NT2/D1 (cell line): ENCODE measurements around the gene OPN5.

ENCODE experiments used
- DNase-seq: peaks from one replicate; pipeline ENCODE4 v3.0.0-alpha.2; 2011; ENCODE audit warnings: low read depth, low spot score
- H3K27me3 ChIP-seq: 2 replicates; pipeline ENCODE4 v1.6.0; 2011; ENCODE audit warnings: mild to moderate bottlenecking; ENCODE audit not compliant: insufficient read length, insufficient read depth
- H3K36me3 ChIP-seq: 2 replicates; pipeline ENCODE4 v1.6.1; 2011; ENCODE audit warnings: mild to moderate bottlenecking, low read length, mixed read lengths; ENCODE audit not compliant: insufficient read depth, insufficient read length
- H3K4me1 ChIP-seq: 2 replicates; pipeline ENCODE4 v1.5.1; 2011; ENCODE audit not compliant: insufficient read depth, insufficient read length
- H3K4me3 ChIP-seq: 2 replicates; pipeline ENCODE4 v1.5.1; 2011; ENCODE audit warnings: low read depth; ENCODE audit not compliant: insufficient read length
- H3K9ac ChIP-seq: 2 replicates; pipeline ENCODE4 v1.6.0; 2011; ENCODE audit warnings: low read depth; ENCODE audit not compliant: insufficient read length
- H3K9me3 ChIP-seq: 2 replicates; pipeline ENCODE4 v1.5.1; 2011; ENCODE audit warnings: mild to moderate bottlenecking, low read length; ENCODE audit not compliant: insufficient read depth
- SUZ12 ChIP-seq: IDR thresholded peaks from 2 replicates; pipeline ENCODE4 v1.6.1; 2011; ENCODE audit not compliant: insufficient read length, insufficient read depth; ENCODE audit errors: extremely low read depth
- YY1 ChIP-seq: IDR thresholded peaks from 2 replicates; pipeline ENCODE4 v1.6.1; 2011; ENCODE audit not compliant: insufficient read length, insufficient read depth
- ZNF274 ChIP-seq: IDR thresholded peaks from 2 replicates; pipeline ENCODE4 v1.6.1; 2011; ENCODE audit warnings: mild to moderate bottlenecking, low read depth, low read length

The OPN5 gene

GRCh38 chr6:47781732-47782131 is at the start of gene OPN5:
Gene OPN5, plus strand, starts transcription at chr6:47782032. Its CDS starts 35 bp downstream, at chr6:47782067.
- no peak for DNase-seq
- TF ChIP-seq SUZ12 (no peak), YY1 (no peak), ZNF274 (no peak)
- no peaks in the 10 kb centered on the region for H3K4me1 ChIP-seq

GRCh38 chr6:47733879-47734558 is 47.8 kb upstream of the OPN5 start:
- Histone ChIP-seq H3K9ac (no peak overlapping the region), H3K4me1 (no peaks in the 10 kb centered on the region), H3K9me3 (no peaks in the 10 kb centered on the region), H3K27me3 (no peaks in the 10 kb centered on the region), H3K4me3 (no peak overlapping the region), H3K36me3 (no peaks in the 10 kb centered on the region)
- no peak for DNase-seq
- TF ChIP-seq YY1 (no peak), ZNF274 (no peak), SUZ12 (no peak)

More at GRCh38 chr6:47781732-47782131, at the start of gene OPN5:
- Histone ChIP-seq H3K36me3 (no peaks in the 10 kb centered on the region), H3K9ac (no peak within 1 kb of the TSS), H3K9me3 (no peaks in the 10 kb centered on the region), H3K4me3 (no peak within 1 kb of the TSS), H3K27me3 (peaks cover 5% of the 10 kb centered on the region)

- peak; percentile 49 for DNase-seq
- Histone ChIP-seq H3K4me1 (no peaks in the 10 kb centered on the region), H3K36me3 (no peaks in the 10 kb centered on the region), H3K9ac (no peak overlapping the region), H3K9me3 (no peaks in the 10 kb centered on the region), H3K27me3 (no peaks in the 10 kb centered on the region), H3K4me3 (no peak overlapping the region)
- TF ChIP-seq ZNF274 (no peak), SUZ12 (no peak), YY1 (no peak)
Observed at GRCh38 chr6:47734831-47735481, 46.9 kb upstream of the OPN5 start.

- Histone ChIP-seq H3K9ac (no peak overlapping the region), H3K36me3 (no peaks in the 10 kb centered on the region)
Observed at GRCh38 chr6:47736083-47736700, 45.6 kb upstream of the OPN5 start.

GRCh38 chr6:47737406-47737805 is 44.4 kb upstream of the OPN5 start:
- H3K9me3 ChIP-seq, result no peaks in the 10 kb centered on the region
- H3K4me1 ChIP-seq, result no peaks in the 10 kb centered on the region
- no peaks in the 10 kb centered on the region for H3K36me3 ChIP-seq
- TF ChIP-seq SUZ12, result no peak
- no peak for TF ChIP-seq ZNF274
- TF ChIP-seq YY1, result no peak
- H3K4me3 ChIP-seq, result no peak overlapping the region
- H3K9ac ChIP-seq, result no peak overlapping the region
- H3K27me3 ChIP-seq, result no peaks in the 10 kb centered on the region
- no peak for DNase-seq

More at GRCh38 chr6:47736083-47736700, 45.6 kb upstream of the OPN5 start:
- Histone ChIP-seq H3K4me3 (no peak overlapping the region), H3K9me3 (no peaks in the 10 kb centered on the region), H3K4me1 (no peaks in the 10 kb centered on the region), H3K27me3 (no peaks in the 10 kb centered on the region)
- no peak for DNase-seq
- no peak for TF ChIP-seq YY1
- TF ChIP-seq ZNF274, result no peak

DNA sequence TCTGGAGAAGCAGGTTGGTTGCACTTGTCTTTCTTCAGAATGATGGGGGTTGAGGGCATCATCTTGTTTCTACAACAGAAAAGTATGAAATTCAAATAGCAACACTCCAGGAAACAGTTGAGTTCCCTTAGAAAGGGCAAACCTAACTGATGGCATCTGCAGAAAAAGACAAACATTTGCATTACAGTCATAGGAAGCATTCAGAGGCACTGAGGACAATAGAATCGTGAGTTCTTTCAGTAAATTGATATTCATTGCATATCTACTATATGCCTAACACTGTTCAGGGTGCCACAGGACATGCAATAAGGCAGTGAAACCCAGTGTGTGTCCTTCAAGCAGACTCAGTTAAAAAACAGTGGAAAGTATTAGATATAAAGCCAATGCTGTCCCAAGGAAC is 41.1 kb upstream of the OPN5 start:
- H3K9ac ChIP-seq, result no peak overlapping the region
- no peaks in the 10 kb centered on the region for H3K36me3 ChIP-seq
- H3K4me1 ChIP-seq, result no peaks in the 10 kb centered on the region
- H3K4me3 ChIP-seq, result no peak overlapping the region
- DNase-seq, result no peak
- no peaks in the 10 kb centered on the region; the same call in 1 of the 2 replicates for H3K9me3 ChIP-seq
- TF ChIP-seq ZNF274 (no peak), YY1 (no peak), SUZ12 (no peak)
- H3K27me3 ChIP-seq, result no peaks in the 10 kb centered on the region

DNA sequence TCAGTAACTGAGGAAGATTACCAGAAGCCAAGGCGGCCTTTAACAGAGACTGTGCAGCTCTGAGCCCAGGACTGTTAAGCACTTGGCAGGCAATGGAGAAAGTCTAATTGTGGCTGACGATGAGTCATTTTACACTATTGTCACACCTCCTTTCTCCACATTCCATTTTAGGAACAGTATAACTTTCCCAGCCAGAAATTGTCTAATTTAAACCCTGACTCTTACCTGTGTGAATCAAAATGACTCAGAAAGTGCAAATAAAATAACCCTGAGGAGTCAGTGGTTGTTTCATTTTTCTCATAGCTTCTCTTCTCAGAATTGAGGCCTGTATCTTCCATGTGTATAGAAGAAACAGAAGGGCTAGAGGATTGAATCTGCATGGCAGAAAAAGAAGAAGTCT is 40.0 kb upstream of the OPN5 start:
- H3K9ac ChIP-seq, result no peak overlapping the region
- no peaks in the 10 kb centered on the region for H3K4me1 ChIP-seq
- no peaks in the 10 kb centered on the region for H3K36me3 ChIP-seq
- no peak overlapping the region for H3K4me3 ChIP-seq
- no peak for TF ChIP-seq YY1
- TF ChIP-seq ZNF274, result no peak
- no peak for TF ChIP-seq SUZ12
- no peaks in the 10 kb centered on the region; the same call in 1 of the 2 replicates for H3K9me3 ChIP-seq
- no peaks in the 10 kb centered on the region for H3K27me3 ChIP-seq
- no peak for DNase-seq
